ENCODE data around the gene KLF13.
"Not testable (repeated sequence)": the region's sequence is repeated elsewhere in the genome, so short reads cannot be mapped to it uniquely, and the experiment has no call there.

The KLF13 gene

DNA sequence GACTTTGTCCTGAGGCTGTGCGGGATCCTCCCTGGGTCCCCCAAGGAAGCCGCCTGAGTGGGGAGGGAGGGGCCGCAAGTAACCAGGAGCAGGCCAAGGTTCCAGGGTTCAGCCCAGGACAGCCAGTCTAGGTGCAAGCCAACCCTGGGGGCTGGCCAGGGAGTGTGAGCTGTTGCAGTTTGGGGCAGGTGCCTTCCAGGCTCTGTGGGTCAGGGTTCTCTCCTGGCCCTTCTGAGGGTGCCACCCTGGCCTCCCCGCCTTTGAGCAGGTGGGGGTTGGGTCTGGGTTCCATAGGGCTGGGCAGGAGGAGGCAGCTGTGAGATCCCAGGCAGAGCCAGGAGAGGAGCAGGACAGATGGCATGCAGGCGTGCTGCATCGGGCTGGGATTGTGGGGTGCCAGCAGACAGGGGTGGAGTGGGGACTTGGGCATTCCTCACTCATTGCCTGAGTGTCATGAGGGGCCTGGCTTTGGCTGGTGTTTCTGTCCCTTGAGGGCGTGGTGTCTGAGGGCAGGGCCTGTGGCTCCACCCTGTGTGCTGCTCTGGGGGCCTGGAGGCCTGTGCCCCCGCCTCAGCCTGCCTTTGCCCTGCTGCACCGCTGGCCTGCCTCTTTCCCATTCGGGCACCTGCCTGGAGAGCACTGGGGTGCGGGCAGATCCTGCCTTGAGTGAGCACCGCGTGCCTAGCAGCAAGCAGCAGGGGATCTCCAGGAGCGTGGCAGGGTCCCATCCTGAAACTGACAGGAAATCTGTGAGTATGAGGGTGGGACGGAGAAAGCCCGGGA, 18.4 kb downstream of the KLF13 start:
- no peak for DNase-seq (ENCODE audit: low read depth in 2 of 3, low spot score in 1 of 3)

DNA sequence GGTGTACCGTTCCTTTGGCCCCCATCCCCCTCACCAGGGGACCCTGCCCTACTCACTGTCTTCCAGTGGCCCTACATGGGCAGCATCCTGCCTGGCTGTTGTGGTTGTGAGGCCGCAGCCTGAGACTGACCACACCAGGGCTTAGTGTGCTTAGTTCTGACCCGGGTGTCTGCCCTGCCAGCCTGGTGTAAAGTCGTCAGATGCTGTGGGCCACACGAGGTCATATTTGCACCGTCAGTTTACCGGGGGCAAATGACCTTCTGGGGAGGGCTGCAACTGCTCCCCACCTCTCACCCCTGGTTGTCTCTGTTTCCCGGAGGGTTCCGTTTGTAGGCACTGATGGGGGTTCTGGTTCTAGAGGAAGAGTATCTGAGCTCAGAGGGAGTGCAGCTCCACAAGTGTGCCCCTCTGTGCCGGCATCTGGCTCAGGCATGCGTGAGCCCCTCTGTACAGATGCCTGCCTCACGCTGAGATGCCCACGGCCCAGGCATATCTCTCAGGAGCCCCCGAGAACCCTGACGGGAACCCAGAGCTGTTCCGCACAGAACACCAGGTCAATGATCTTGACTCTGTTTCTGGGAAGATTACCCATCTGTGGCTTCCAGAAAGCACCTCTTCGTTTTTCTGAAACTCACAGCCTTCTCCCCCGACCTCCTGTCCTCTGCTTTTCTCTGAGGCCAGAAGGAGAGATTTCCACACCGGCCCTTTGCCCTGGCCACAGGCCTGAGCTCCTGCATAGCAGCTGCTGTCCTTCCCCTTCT, 19.2 kb downstream of the KLF13 start:
- DNase-seq (ENCODE audit: low read depth in 2 of 3, low spot score in 1 of 3) = no peak

DNA sequence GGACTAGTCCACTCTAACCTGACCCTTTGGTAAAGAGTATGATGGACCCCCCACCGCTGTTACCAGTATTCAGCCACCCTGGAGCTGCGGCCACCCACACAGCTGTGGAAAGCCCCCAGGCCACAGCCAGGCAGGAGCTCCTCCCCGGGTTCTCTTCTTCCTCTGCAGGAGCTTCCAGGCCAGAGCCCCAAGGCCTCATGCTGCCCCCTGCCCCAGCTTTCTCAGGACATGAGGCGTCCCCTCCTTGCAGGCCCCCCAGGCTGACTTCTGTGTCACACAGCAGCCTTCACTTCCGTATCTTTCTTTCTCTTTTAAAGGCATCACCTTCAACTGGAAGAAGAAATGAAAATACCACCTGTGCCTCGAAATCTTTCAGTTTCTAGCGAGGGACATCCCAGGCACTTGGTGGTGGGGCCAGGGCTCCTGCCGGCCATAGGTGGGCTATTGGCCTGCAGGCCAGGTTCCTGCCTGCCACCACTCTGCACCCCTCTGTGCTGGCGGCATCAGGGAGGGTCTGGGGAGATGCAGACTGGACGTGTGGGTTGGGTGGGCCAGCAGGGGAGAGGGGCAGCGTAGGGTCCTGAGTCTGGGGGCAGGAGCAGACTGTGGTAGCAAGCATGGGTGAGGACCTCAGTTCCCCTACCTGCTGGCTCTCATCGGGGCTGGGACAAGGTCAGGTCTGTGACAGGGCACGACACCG, 19.9 kb downstream of the KLF13 start:
- DNase-seq (ENCODE audit: low read depth in 2 of 3, low spot score in 1 of 3) = no peak

DNA sequence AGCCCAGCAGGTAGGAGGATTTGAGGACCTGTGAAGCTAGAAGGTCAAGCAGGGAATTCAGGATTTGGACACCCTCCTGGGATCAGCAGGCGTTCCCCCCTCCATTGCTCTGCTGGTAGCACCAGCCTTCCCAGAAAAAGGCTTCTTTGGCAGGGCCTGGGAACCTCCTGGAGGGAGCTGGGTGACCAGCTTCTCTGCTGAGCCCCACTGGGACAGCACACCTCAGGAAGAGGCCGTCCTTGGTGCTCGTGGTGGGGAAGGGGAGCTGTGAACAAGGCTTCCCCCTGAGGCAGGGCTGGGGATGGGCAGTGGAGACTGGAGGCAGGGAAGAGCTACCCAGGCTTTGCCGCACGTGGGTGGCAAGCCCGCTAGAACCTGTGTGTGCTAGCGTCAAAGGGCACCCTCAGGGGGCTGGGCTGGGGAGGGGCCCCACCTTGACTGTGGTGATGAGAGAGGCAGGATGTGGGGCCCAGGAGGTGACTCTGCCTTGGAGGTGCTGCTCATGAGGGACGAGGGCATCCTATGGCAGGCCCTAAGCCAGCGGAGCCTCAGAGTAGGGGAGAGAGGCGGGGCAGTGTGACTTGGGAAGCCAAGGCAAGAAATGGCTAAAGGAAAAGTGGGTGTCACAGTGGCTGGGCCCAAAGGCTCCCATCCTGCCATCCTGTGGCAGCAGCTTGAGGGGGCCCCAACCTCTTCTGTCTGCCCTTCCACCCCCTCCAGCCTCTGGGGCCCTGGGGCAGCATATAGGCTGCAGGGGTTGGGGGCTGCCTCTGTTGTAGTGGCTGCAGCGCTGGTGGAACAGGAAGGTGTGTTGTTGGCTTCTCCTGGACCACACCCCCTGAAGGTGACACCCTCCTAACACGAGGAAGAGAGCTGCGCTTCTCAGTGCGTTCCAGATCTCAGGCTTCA, 20.7 kb downstream of the KLF13 start:
- DNase-seq (ENCODE audit: low read depth in 2 of 3, low spot score in 1 of 3) = peak; percentile 67 to 85 (median 70)

DNA sequence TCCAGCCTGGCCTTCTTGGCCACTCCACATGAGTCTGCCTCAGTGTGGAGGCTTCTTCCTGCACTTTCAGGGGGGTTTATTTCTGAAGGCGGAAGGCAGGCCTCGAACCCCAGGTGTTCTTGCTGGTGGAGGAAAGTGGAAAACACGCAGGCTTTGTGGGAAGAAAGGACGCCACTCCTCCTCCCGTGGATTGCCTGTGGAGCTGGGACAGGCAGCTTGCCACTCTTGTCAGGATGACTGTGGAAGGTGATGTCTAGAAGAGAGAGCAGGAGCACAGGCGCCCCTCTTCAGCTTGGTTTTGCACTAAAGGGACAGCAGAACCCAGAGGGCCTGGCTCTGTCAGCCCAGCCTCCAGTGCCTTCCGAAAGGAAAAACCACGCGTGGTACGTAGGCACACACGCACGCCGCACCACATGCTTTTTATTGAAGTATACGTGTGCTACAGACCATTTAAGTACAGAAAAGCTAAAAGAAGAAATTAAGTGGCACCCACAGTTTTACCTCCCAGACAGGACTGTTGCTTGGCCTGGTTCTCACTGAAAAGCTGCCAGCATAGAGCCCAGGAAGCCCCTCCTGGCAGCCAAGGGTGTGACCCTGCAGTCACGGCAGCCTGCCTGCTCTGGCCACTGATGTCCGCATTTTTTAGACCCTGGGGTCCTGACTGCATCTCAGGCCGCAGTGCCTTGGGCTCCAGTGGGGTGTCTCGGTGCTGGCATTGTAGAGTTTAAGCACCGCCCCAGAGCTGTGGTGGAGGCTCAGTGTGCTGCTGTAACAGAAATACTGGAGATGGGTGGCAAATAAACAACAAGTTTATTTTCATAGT, 21.6 kb downstream of the KLF13 start:
- DNase-seq (ENCODE audit: low read depth in 2 of 3, low spot score in 1 of 3) = no peak

DNA sequence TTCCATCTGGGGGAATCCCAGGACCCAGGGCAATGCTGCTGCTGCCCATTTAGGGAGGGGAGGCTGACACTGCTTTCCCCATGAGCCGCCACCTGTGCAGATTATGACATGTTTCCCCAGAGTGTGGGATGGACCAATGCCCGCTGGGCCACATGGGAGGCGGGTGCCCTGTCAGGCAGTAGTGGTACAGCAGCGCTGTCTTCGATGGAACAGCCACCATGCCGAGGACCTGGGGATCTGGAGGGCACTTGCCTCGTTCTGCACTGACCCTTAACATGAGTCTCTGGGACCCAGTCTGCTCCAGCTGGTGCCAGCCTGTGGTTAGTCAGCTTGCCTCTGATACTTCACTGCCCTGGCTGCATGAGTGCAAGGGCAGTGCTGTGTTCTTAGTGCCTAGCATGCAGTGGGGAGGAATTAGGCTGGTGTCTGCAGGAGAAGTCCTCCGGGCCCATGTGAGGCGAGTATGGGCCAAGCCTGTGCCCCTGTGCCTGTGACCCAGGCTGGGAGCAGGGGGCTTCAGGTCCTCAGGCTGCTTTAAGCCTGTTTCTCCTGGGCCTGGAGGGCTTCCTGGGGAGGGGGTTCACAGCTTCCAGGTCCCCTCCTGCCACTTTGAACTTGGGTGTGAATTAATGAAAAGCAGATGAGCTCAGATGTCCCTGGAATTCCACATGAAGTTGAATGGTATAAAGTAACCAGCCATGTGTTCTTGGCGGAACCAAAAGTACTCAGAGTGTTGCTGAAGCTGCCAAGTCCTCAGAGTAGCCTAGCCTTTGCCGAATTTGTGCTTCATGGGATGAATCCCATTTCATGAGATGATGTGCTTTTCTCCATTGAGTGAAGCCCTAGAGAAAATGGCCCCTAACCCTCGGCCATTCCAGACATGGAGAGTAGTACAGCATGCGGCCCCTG, 22.9 kb downstream of the KLF13 start:
- DNase-seq (ENCODE audit: low read depth in 2 of 3, low spot score in 1 of 3) = no peak

DNA sequence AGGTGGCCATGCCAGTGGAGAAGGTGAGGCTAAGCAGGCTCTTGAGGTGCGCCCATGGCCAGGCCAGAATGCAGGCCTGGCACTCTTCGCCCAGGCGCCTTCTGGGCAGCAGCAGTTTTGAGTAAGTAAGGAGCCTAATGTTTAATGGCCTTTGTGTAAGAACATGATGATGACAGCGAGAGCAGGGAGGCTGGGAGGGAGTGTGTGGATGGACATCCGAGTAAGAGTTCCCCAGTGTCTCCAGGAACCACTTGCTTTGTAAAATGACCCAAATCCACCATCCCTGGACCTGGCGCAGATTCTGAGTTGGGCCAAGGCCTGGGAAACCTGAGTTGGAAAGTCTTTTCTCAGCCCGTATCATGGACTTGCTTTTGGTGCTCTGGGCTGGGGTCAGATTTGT, 24.1 kb downstream of the KLF13 start:
- no peak for DNase-seq (ENCODE audit: low read depth in 2 of 3, low spot score in 1 of 3)

DNA sequence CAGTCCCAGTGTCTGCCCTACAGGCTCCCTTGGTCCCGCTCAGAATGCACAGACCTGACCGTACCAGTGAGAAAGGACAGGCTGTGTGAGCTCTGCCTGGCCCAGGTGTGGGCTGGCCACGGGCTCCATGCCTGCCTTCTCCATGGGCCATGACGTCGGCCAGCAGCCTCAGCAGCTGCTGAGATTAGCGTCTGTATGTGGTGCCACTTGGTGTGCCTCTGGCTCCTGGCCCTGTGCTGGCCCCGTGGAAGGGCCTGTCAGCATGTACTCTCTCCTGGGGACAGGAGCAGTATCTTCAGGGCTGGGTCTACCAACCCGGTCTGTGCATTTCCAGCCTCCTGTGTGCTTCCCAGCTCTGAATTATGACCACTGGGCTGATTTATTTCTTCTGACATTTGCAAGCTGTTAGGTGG, 25.7 kb downstream of the KLF13 start:
- no peak for DNase-seq (ENCODE audit: low read depth in 2 of 3, low spot score in 1 of 3)

DNA sequence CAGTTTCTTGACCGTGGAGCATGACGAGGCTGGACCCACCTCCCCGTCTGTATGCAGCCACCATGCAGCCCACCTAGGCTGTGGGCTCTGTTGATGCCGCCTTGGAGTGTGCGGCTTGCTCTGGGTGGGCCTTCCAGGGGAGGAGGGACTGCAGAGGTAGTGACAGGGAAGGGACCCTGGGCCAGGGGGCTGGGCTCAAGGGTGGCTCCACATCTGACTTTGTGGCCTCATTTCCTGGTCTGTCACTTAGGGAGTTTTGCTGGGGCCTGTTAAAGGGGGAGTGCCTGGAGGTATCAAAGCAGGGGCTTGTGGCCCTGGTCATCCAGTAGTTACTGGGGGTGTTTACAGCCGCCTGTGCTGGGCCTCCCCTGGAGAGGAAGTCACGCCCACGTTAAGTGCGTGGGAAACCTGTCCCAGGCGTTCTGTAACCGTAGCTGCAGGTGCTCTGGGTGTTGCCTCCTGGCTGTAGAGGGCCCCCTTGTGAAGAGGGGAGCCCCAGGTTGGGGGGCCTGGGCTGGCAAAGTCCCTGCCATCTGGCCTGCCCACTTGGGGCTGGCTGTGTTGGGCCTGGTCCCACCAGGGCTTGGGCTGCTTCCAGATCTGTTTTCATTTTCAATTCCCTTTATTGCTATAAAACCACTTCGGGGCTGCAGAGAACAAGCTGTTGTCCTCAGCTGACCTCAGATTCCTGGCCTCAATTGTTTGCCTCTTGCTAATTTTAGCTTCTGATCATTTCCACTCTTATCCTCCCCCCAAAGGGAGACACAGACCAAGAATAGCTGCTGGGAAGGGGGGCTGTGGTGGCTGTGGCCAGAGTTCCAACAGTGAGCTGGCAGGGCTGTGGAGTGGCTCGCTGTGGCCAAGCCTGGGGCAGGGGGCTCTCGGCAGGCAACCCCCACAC, 26.5 kb downstream of the KLF13 start:
- no peak for DNase-seq (ENCODE audit: low read depth in 2 of 3, low spot score in 1 of 3)

DNA sequence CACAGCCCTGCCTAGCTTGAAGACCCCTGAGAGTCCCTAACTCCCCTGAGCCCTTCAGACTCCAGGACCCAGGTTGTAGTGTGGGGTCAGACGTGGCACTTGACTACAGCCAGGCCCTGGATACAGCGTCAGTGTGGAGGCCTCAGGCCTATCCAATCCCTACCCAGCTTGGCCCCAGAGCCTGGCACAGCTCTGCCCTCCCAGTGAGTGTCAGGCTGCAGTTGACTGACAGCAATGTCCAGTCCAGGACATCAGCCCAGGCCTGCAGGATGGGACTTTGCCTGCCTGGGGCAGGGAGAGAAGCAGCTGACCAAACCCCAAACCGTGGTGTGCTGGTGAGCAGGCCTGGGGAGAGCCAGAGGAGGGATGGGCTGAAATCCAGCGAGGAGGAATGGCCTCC, 27.3 kb downstream of the KLF13 start:
- no peak for DNase-seq (ENCODE audit: low read depth in 2 of 3, low spot score in 1 of 3)

DNA sequence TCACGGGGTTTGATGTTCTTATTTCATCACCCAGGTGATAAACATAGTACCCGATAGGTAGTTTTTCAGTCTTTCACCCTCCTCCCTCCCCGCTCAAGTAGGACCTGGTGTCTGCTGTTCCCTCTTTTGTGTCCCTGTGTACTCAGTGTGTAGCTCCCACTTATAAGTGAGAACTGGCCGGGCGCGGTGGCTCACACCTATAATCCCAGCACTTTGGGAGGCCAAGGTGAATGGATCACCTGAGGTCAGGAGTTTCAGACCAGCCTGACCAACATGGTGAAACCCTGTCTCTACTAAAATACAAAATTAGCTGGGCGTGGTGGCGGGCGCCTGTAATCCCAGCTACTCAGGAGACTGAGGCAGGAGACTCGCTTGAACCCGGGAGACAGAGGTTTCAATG, 29.5 kb downstream of the KLF13 start:
- DNase-seq (ENCODE audit: low read depth in 2 of 3, low spot score in 1 of 3) = not testable (repeated sequence)

DNA sequence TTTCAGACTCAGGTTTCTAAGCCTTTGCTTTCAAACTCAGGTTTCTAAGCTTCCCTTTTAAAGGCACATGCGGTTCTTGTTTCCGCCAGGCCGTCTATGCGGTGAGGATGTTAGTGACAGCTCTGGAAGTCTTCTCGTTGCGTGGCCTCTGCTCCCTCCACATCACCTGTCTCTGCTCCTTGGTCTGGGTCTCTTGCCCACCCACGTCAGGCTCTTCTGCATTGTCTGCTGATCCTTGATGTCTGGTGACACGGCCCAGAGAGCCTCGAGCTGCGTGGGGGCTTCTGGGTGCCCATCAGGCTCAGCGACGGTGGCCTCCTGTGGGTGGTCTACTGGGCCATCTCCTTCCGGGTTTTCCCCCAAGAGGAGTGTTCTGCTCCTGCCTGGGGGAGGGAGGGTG, 30.5 kb downstream of the KLF13 start:
- DNase-seq (ENCODE audit: low read depth in 2 of 3, low spot score in 1 of 3) = no peak

DNA sequence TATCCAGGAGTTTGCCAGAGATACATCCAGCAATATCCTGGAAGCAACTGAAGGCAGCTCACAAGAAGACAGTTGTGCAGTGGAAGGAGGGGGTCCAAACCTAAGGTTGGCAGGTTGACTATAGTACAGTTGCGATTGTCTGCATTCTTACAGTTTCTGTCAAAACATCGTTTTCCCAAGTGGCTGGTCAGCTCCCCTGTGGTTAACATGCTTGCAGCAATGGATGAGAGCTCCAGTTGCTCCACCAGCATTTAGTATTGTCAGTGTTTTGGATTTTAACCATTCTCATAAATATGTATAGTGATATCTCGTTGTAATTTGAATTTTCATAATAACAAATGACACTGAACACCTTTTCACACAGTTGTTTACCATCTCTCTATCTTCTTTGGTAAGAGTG, 31.5 kb downstream of the KLF13 start:
- no peak for DNase-seq (ENCODE audit: low read depth in 2 of 3, low spot score in 1 of 3)

DNA sequence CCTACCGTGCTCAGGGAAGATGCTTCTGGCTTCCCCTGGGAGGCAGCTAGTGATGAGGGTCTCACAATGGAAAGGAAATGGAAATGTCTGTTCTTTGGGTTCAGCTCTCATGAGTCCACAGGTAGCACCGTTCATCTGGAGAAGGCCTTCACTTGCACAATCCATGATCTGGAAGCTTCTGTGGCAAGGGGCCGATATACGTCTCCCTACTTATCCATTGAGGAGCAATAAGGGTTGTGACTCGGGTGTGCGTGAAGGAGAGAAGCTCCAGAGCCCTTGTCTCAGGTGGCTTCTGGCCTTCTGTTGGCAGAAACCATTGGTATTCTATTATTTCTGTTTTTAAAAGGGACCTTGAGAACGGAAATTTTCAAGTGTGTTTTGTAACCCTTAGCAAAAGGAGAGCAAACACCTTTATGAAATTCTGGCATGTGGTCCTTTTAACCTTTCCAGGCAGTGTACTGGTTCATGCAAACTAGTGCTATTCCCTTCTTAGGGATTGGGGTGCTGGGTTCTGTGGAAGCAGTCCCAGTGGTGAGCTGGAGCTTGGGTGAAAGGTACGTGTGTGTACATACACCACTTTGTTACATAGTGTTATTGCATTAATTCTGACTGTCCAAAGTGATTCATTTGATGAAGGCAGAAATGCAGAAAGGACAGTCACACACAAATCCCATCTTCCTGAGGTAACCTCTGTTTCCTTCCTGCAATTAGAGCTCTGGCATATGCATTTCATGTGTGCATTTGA, 32.5 kb downstream of the KLF13 start:
- no peak for DNase-seq (ENCODE audit: low read depth in 2 of 3, low spot score in 1 of 3)

DNA sequence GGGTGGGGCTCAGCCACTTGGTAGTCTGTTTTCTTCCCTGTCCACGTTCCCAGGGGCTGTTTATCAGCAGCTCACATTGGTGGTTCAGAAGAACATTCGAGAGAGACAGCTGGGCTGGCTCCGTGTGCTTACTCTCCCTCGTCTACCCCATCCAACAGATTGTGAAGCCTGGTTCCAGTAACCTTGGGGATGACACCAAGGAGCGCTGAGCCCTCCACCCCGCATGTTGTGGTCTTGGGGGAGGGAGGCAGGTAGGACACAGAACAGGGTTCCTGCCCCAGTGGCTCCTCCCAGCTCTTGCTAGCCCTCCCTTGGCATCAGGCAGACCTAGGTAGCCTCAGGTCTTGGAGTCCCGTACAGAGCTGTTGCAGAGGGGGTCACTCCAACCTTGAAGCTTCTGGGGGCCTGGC, 33.1 kb downstream of the KLF13 start:
- DNase-seq (ENCODE audit: low read depth in 2 of 3, low spot score in 1 of 3) = no peak

DNA sequence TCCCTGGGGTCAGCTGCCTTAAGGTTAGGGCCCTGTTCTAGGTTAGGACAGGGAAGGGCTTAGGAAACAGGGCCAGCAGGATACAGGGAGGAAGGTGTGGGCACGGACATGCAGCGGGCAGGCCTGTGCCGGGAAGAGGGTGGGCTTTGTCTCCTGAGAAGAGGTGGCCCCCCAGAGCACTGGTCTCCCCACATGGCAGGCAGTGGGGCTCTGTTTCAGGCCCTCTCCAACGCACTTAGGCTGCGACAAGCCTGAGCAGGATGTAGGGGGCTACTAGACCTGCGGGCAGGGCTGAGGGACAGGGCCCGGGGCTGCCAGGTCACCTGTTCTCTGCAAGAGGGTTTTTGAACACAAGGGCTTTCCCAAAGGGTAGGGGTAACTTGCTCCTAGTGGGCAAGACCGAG, 33.5 kb downstream of the KLF13 start:
- no peak for DNase-seq (ENCODE audit: low read depth in 2 of 3, low spot score in 1 of 3)
